Measurements from ENCODE around the gene CAPNS1. TPM values are rescaled to one million over a fixed set of nuclear protein-coding genes. Genes with fewer than 3 reads are reported as not detected.

The CAPNS1 gene
- total and polyA plus RNA-seq, 2 of the 13 experiments (the other 11 are each of a cell fraction or from before 2014, with no cell fraction given): 322 to 526 TPM

DNA sequence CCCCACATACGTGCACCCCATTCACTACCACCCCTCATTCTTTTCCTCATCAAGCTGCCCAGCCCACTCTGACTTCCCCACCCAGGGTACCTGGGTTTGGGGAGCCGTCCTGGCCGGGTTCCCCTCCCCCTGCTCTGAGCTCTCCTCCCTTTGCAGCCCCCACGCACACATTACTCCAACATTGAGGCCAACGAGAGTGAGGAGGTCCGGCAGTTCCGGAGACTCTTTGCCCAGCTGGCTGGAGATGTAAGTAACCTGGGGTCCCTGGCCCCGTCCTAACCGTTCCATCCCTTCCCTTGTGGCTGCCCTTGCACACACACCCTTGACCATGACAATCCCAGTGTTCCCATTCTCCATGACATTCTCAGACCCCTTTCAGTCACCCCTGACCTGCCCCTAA lies 2.6 kb downstream of the CAPNS1 start (continued):
- TF ChIP-seq, protein P1, sequence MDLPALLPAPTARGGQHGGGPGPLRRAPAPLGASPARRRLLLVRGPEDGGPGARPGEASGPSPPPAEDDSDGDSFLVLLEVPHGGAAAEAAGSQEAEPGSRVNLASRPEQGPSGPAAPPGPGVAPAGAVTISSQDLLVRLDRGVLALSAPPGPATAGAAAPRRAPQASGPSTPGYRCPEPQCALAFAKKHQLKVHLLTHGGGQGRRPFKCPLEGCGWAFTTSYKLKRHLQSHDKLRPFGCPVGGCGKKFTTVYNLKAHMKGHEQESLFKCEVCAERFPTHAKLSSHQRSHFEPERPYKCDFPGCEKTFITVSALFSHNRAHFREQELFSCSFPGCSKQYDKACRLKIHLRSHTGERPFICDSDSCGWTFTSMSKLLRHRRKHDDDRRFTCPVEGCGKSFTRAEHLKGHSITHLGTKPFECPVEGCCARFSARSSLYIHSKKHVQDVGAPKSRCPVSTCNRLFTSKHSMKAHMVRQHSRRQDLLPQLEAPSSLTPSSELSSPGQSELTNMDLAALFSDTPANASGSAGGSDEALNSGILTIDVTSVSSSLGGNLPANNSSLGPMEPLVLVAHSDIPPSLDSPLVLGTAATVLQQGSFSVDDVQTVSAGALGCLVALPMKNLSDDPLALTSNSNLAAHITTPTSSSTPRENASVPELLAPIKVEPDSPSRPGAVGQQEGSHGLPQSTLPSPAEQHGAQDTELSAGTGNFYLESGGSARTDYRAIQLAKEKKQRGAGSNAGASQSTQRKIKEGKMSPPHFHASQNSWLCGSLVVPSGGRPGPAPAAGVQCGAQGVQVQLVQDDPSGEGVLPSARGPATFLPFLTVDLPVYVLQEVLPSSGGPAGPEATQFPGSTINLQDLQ (CRISPR knock-in tag; IDR thresholded peaks at IDR 0.05): no peak
- TF ChIP-seq NONO (IDR thresholded peaks at IDR 0.05) (no peak), NONO (CRISPR knock-in tag; conservative IDR thresholded peaks at IDR 0.05) (no peak), SMARCE1 (IDR thresholded peaks at IDR 0.05; ENCODE audit: borderline replicate concordance) (no peak), NFE2L2 (IDR thresholded peaks at IDR 0.05; ENCODE audit: low read length) (no peak), ZEB1 (IDR thresholded peaks at IDR 0.05; ENCODE audit: insufficient replicate concordance, low read depth) (no peak)
- TF ChIP-seq, protein P2, sequence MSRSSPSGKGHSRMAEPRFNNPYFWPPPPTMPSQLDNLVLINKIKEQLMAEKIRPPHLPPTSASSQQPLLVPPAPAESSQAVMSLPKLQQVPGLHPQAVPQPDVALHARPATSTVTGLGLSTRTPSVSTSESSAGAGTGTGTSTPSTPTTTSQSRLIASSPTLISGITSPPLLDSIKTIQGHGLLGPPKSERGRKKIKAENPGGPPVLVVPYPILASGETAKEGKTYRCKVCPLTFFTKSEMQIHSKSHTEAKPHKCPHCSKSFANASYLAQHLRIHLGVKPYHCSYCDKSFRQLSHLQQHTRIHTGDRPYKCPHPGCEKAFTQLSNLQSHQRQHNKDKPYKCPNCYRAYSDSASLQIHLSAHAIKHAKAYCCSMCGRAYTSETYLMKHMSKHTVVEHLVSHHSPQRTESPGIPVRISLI (CRISPR knock-in tag; IDR thresholded peaks at IDR 0.05; ENCODE audit: borderline replicate concordance): no peak

DNA sequence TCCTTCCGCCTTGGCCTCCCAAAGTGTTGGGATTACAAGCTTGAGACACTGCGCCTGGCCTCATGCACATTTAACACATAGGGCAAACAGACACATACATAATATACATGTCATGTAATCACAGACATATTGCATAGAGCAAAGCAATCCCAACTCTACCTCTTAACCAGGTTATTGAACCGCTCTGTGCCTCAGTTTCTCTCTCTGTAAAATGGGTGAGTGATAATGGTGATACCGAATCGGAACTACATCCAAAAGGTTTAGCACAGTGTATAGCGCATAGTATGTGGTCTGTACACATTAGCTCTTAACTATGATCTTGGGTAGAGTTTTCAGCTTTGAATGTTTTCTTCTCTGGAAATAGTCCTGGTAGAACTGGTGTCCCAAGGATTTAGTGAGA lies 4.8 kb downstream of the CAPNS1 start:
- CTCF ChIA-PET (ENCODE audit: low intra/inter-chr PET ratio, low total read pairs): no interaction called here
- FAIRE-seq: no peak
- Histone ChIP-seq H2AFZ (ENCODE audit: low read length) (no peak overlapping the region), H3K4me1 (ENCODE audit: insufficient read depth, low read length) (peaks cover 9% of the 10 kb centered on the region), H3K4me3 (replicated peaks in 1 of 3; ENCODE audit: insufficient read depth in 1 of 3, low read depth in 2 of 3, low read length in 3 of 3) (no peak overlapping the region), H3K27ac (ENCODE audit: extremely low read length, insufficient read depth, low read length) (no peak overlapping the region), H3K36me3 (replicated peaks in 1 of 2; ENCODE audit: control insufficient read depth in 1 of 2, insufficient read depth in 2 of 2, low read length in 2 of 2) (peaks cover 28 to 50% of the 10 kb centered on the region in 2 experiments), H3K4me2 (ENCODE audit: low read depth, low read length) (no peak overlapping the region), H3K9ac (ENCODE audit: insufficient read depth, low read depth, low read length) (no peak overlapping the region), H3K9me3 (ENCODE audit: low read length) (no peaks in the 10 kb centered on the region), H3K79me2 (ENCODE audit: insufficient read depth, low read length) (peaks cover 16% of the 10 kb centered on the region), H4K20me1 (ENCODE audit: insufficient read depth, low read length) (peaks cover 8% of the 10 kb centered on the region), H3K27me3 (ENCODE audit: control insufficient read depth in 1 of 2, insufficient read depth in 2 of 2, low read length in 2 of 2) (no peaks in the 10 kb centered on the region; a peak in 1 of 5 replicates)
- TF ChIP-seq ZNF629 (CRISPR knock-in tag; conservative IDR thresholded peaks at IDR 0.05): peak; percentile 82
- TF ChIP-seq, protein P3, sequence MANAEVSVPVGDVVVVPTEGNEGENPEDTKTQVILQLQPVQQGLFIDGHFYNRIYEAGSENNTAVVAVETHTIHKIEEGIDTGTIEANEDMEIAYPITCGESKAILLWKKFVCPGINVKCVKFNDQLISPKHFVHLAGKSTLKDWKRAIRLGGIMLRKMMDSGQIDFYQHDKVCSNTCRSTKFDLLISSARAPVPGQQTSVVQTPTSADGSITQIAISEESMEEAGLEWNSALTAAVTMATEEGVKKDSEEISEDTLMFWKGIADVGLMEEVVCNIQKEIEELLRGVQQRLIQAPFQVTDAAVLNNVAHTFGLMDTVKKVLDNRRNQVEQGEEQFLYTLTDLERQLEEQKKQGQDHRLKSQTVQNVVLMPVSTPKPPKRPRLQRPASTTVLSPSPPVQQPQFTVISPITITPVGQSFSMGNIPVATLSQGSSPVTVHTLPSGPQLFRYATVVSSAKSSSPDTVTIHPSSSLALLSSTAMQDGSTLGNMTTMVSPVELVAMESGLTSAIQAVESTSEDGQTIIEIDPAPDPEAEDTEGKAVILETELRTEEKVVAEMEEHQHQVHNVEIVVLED (CRISPR knock-in tag; IDR thresholded peaks at IDR 0.05; ENCODE audit: borderline replicate concordance): no peak
- in situ Hi-C loops (cut with HindIII; ENCODE audit: extremely low pct_ligation_motif_present, low pct_unique_long_range_greater_than_20kb): no loop called here
- POLR2A ChIA-PET: interaction anchor here (1.3 kb wide), 1 partner anchor 30 kb away, joined by 5 read pairs; the partner anchor contains the start of genes POLR2I and TBCB
- no peak for ATAC-seq
- no peak for DNase-seq (ENCODE audit: low spot score)
- no TSS peak for BruUV-seq (replicated peaks)
- WGBS (ENCODE audit: low lambda C conversion rate): 97% methylated on average over 6 of the region's 6 CpGs
- intact Hi-C loops (cut with micrococcal nuclease; ENCODE audit: unreplicated experiment): no loop called here

Data from HepG2 (cell line).